TTC549 (cell line): ENCODE results near the gene ANK2.

Experiments
- FAIRE-seq: peaks from 2 replicates; lab custom pipeline; 2012; peaks lifted over from hg19 to GRCh38; lab: Jason Lieb, UNC

The ANK2 gene

DNA sequence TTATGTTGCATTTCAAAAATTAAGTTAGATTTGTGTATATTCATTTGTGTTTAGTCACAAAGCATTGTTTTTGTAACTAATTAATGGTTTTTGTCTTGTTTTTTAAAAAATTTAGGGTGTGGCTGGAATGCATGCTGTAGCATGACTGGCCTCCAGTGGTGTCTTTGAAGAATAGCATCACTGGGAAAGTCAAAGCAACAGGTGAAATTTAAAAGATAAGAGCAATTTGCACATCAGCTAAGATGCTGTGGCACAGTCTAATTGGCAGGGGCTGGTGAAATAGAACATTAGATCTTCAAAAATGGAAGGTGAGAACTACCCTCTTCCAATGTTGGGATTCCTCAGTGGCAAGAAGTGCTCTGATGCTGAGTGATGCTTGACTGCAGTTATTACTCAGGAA lies 45.3 kb downstream of the ANK2 start:
- peak; percentile 51 for FAIRE-seq

DNA sequence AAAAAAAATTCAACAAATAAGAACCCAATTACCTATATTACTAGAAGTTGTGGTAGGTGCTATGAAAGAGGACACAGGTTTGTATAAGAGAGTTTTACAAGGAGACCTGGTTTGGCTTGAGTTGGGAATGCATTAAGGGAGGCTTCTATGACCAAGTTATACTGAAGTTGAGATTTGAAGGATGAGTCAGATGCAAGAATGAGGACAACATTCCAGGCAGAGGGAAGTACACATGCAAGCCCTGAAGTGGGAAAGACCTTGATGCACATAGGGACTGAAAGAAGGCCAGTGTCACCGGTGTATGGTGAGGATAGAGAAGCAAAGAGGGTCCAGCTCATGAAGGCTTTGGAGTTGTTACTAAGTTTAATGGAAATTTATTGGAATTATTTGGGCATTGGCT lies 52.2 kb downstream of the ANK2 start:
- no peak for FAIRE-seq

- FAIRE-seq: no peak
Observed at GRCh38 chr4:113103556-113103955, 54.1 kb downstream of the ANK2 start.

DNA sequence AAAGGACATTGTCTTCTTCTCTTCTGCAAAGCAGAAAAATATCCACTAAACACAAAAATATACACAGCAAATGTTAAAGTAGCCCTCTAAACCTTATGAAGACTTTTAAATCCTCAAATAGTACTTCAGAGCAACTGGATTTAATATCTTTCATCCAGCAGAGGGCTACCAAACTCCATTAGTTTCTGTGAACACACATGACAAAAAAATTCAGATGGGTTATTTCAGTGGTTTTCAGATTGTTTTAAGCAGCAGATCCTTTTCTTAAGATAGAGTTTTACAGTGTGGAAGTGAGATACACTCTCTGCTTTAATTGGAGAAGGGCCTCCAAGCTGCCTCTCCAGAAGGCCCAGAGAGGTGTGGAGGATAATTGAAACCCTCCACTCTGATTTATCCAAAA lies 56.7 kb downstream of the ANK2 start:
- FAIRE-seq: peak; percentile 82

- no peak for FAIRE-seq
Observed at GRCh38 chr4:113109106-113109718, 59.8 kb downstream of the ANK2 start.

GRCh38 chr4:113112338-113112978 lies 63.0 kb downstream of the ANK2 start:
- FAIRE-seq: no peak

DNA sequence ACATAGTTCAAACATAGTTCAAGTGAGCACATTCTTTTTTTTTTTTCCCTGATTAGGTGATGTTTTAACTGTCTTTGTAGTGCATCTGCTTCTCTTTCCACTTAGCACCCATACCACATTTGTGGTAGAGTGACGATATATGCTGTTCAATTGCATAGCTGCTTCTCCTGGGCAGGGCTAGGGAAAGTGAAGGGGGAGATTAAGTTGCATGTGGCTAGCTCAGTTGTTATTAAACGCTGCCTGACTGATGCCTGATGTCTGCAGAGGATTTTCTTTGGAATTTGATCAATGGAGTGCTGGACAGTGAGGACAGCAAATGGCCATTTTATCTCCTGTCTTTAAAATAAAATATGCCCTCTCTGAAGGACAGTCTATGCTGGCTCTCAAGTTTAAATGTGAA lies 63.7 kb downstream of the ANK2 start:
- FAIRE-seq: no peak

GRCh38 chr4:113114884-113115283 lies 65.4 kb downstream of the ANK2 start:
- FAIRE-seq: no peak

- FAIRE-seq: no peak
Observed at GRCh38 chr4:113116414-113117357, 67.2 kb downstream of the ANK2 start.

DNA sequence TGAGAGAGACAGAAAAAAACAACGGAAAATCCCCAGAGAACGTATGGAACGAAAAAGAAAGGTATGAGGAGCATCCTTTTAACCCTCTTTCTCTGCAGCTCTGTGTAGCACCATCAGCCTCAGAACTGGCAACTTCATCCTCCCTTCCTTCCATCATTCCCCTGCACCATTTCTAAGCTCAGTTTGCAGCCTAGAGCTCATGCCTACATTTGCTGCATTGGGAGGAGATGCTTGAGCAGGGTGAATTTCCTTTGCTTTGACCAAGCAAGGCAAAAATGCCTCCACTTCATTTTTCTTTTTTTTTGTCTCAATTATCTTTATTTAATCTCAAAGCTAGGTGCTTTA lies 67.9 kb downstream of the ANK2 start:
- FAIRE-seq: no peak

GRCh38 chr4:113122066-113122465 lies 72.6 kb downstream of the ANK2 start:
- FAIRE-seq: no peak

DNA sequence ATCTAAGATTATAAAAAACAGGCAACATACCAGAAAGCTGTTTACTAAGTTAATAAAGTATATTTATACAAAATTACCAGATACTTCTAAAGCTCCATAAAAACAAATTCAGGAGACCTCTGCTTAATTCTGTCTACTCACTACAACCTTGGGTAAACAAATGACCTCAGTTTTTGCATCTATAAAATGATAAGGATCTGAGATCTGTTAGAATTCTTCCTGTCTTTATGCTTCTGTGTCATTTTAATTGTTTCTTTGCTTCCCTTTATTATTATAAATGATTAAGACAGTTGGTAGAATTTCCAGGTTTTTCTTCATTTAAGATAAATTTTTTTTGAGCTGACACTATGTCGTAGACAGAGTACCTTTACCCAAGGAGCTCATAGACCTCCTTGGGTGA lies 76.0 kb downstream of the ANK2 start:
- FAIRE-seq: no peak

DNA sequence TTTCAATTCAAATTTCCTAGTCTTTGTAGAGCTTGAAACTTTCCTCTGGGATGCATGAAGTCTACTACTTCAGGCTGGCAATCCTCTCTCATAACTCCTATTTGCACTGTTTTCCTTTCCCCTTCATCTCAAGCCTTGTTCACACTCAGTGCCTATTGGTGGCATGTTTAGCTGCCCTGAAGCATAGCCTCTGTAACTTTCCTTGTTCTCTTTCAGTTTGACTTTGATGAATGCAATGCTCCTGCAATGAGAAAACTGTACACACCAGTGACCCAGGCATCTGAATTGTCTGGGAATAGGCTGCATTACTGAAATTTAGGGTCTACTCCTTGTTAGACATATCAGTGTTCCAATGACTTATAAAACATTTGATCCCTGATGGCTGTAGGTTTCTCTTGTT lies 81.7 kb downstream of the ANK2 start:
- FAIRE-seq: no peak

- no peak for FAIRE-seq
Observed at GRCh38 chr4:113131621-113132020, 82.2 kb downstream of the ANK2 start.

DNA sequence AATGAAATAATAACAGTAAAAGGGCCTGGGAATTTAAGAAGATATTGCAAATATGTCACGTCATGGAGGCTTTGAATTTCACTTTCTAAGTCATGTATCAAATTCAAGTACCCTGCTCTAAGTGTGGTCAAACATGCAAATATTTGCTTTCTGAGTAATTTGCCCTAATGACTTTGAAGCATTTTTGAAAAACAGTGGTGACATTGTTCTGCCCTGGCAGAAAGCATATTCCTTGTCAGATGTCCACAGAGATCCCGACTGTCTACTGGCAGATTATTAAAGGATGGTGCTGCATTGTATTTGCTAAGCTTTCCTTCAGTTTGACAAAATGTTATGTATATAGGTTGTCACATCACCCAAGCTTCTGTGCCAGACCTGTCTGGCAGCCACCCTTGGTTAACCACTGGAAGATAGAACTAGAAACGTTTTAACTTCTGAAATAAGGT lies 92.5 kb downstream of the ANK2 start:
- FAIRE-seq: no peak

DNA sequence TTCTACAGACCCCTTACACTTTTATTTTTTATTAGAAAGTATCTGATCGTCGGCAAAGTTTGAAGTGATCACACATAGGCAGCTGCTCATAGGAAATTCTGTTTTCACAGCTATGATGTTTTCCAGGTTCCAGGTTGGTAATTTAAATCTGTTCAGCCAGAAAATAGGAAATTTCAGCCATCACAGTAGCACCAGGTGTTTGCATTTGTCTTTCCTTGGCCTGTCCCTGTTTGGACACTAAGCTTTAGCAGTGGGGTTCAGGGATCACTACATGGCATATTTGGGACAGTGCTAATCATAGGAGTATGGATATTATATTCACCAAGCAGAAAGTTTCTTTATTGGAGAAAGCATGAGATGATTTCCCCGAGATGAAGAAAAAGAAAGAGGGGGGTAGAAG lies 92.9 kb downstream of the ANK2 start:
- FAIRE-seq: no peak

DNA sequence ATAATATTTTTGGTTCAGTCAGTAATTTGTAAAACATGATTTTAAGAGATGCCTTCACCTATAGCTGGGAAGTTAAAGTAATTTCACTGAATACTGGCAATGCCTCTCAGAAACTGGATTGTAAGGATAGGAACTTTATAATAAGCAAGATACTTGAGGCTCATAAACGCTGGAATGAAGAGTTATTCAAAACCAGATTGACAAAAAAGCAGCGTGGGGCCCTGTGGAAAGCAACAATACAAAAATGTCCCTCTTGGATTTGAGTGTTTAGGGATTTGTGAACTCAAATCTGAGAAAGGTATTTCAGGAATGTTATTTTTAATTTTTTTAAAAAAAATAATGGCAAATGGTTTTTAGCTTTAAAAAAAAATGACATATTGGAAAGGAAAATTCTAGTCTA lies 94.6 kb downstream of the ANK2 start:
- no peak for FAIRE-seq

DNA sequence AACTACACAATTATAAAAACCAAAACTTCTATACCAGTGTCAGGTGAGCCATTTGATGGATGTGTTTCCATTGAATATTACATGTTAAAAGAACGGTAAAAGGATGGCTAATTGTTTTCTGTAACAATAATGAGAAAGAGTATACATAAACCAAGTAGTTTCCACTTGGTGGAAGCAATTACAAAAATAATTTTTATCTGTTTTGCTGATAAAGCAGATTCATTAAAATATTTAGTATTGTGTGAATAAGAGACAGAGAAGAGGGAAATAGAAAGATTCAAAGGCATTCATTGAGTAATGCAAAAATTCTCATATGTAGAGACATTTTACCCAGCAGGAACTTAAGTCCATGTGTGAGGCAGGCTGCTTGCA lies 95.7 kb downstream of the ANK2 start:
- no peak for FAIRE-seq

- FAIRE-seq: no peak
Observed at GRCh38 chr4:113145519-113146291, 96.3 kb downstream of the ANK2 start.

DNA sequence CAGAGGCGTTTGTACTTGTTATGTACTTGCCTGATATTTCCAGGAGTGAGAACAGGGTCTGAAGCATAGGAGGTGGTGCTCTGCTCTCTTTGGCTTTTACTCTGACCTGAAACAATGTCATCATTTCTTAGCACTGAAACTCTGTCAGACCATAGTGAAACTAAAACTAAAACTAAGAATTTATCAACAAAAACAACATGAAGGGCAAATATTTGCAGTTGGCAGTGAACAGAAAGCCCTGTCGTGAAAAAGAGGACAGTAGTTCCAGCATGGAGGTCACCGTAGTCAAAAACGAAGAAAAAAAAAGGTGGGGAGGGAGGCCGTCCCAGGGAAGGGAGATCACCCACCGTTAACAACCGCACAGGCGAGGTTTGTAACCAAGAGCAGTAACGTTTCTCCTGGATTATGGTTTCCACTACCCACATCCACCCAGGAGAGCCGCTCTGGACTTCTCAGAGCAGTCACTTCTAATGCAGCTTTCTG lies 97.5 kb downstream of the ANK2 start:
- no peak for FAIRE-seq

- FAIRE-seq: no peak
Observed at GRCh38 chr4:113147498-113148111, 98.2 kb downstream of the ANK2 start.

DNA sequence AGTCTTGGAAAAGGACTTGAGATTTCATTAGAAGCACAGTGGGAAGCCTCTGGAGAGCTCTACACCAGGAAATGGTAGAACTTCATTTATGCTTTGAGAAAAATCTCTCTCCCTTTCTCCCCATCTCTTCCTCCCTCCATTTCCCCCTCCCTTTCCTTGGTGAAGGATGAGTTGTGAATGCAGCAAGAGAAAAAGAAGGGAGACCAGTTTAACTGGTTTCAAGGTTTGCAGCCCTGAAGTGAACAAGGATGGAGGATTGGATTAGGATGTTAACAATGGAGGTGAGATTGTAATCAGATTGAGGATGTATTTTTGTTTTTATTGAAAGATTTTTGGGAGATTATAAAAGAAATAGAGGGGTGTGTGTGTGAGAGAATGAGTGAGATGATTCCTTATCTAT lies 99.5 kb downstream of the ANK2 start:
- no peak for FAIRE-seq
